Left ventricle myocardium inferior (tissue), 1 donor: ENCODE data around the gene TSPOAP1. TPM values are rescaled to one million over a fixed set of nuclear protein-coding genes. Genes with fewer than 3 reads are reported as not detected.
A peak's percentile ranks its signal among the peaks of the same experiment; 100 is the strongest.

Source experiments
- DNase-seq: peaks from one replicate; pipeline ENCODE4 v3.0.0-alpha.2; 2020
- H3K27ac ChIP-seq: fragments of 200-600 bp; replicated peaks from 2 replicates; pipeline ENCODE4 v1.8.0; 2021
- H3K27me3 ChIP-seq: fragments of 200-600 bp; 2 replicates; pipeline ENCODE4 v1.8.0; 2021; ENCODE audit warnings: low read depth
- H3K36me3 ChIP-seq: fragments of 200-600 bp; 2 replicates; pipeline ENCODE4 v1.8.0; 2021
- H3K4me1 ChIP-seq: fragments of 200-600 bp; 2 replicates; pipeline ENCODE4 v1.8.0; 2021
- H3K4me3 ChIP-seq: fragments of 200-600 bp; 2 replicates; pipeline ENCODE4 v1.8.0; 2021; ENCODE audit warnings: mild to moderate bottlenecking, moderate library complexity
- H3K9me3 ChIP-seq: fragments of 200-600 bp; replicated peaks from 2 replicates; pipeline ENCODE4 v1.8.0; 2021
- intact Hi-C: fragments of 100-400 bp; cut with micrococcal nuclease; formaldehyde crosslinking; loops from one replicate; pipeline ENCODE4 v1.11.0; 2022
- total RNA-seq: library from RNA; stranded (reverse); fragmentation: NEBNext Ultra II Directional; extraction: Animal tissue kit (Norgen Biotek cat#: 25700); gene quantifications from one replicate; pipeline ENCODE4 v1.2.1, GENCODE V29; 2021
- TF ChIP-seq, protein P1 (sequence below): fragments of 200-600 bp; IDR thresholded peaks from 2 replicates; pipeline ENCODE4 v1.8.0; 2021; ENCODE audit warnings: antibody characterized with exemption, mild to moderate bottlenecking, borderline replicate concordance
- donor health status: DM: no; HTN: yes; CAD: no; lungs with severe emphysema.

Gene TSPOAP1
- total RNA-seq, 1 donor from 2014 or later: 12.8 TPM

DNA sequence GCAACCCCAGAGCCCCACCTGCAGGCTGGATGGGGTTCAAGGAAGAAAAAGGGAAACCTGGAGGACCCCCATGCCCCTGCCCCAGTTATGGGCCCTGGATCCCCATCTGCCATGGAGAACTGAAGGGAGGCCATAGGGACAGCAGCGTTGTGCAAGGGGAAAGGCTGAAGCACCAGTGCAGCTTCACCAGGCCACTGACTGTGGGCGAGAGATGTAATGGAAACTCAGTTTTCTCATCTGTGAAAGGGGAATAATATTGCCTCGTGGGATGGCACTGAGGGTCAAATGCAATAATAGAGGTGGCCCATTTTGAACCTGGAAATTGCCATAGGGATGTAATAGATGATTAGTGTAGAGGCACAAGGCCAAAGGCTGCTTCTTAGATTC is 9.9 kb upstream of the TSPOAP1 start:
- no peaks in the 10 kb centered on the region for H3K36me3 ChIP-seq
- TF ChIP-seq, protein P1, sequence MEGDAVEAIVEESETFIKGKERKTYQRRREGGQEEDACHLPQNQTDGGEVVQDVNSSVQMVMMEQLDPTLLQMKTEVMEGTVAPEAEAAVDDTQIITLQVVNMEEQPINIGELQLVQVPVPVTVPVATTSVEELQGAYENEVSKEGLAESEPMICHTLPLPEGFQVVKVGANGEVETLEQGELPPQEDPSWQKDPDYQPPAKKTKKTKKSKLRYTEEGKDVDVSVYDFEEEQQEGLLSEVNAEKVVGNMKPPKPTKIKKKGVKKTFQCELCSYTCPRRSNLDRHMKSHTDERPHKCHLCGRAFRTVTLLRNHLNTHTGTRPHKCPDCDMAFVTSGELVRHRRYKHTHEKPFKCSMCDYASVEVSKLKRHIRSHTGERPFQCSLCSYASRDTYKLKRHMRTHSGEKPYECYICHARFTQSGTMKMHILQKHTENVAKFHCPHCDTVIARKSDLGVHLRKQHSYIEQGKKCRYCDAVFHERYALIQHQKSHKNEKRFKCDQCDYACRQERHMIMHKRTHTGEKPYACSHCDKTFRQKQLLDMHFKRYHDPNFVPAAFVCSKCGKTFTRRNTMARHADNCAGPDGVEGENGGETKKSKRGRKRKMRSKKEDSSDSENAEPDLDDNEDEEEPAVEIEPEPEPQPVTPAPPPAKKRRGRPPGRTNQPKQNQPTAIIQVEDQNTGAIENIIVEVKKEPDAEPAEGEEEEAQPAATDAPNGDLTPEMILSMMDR: no peak
- H3K9me3 ChIP-seq: no peaks in the 10 kb centered on the region
- H3K4me3 ChIP-seq: no peak overlapping the region
- peaks cover 20% of the 10 kb centered on the region for H3K27me3 ChIP-seq
- no peak for DNase-seq
- peak overlapping the region; percentile 67 for H3K27ac ChIP-seq
- intact Hi-C loops: no loop called here
- H3K4me1 ChIP-seq: peaks cover 16% of the 10 kb centered on the region

GRCh38 chr17:58337600-58338453 is 9.2 kb upstream of the TSPOAP1 start:
- TF ChIP-seq, protein P1: no peak
- peaks cover 16% of the 10 kb centered on the region for H3K4me1 ChIP-seq
- no peaks in the 10 kb centered on the region for H3K9me3 ChIP-seq
- peak; percentile 77 for DNase-seq
- H3K27ac ChIP-seq: peak overlapping the region; percentile 67
- peaks cover 26% of the 10 kb centered on the region for H3K27me3 ChIP-seq
- H3K4me3 ChIP-seq: peak overlapping the region; percentile 24
- intact Hi-C loops: no loop called here
- H3K36me3 ChIP-seq: no peaks in the 10 kb centered on the region

DNA sequence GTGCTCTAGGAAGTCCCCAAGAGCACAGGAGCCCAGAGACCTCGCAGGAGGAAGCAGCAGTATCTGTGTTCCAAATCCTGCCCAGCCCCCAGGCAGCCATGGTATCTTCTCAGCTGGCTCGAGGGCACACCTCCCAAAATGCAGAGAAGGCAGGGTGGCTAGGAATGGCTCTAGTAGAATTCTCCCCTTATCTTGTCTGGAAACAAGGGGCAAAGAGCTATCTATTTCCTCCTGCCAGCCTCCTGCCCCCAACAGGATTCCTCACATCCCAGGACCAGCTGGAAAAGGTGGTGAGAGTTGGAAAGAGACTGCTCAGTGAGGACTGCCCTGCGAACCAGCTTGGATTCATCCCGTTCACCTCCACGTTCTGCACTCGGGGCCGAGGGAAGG is 8.6 kb upstream of the TSPOAP1 start:
- intact Hi-C loops: no loop called here
- H3K4me1 ChIP-seq: peaks cover 16% of the 10 kb centered on the region
- peaks cover 32% of the 10 kb centered on the region for H3K27me3 ChIP-seq
- H3K4me3 ChIP-seq: peak overlapping the region; percentile 24
- peak overlapping the region; percentile 67 for H3K27ac ChIP-seq
- no peaks in the 10 kb centered on the region for H3K9me3 ChIP-seq
- no peak for DNase-seq
- no peaks in the 10 kb centered on the region for H3K36me3 ChIP-seq
- TF ChIP-seq, protein P1: no peak

DNA sequence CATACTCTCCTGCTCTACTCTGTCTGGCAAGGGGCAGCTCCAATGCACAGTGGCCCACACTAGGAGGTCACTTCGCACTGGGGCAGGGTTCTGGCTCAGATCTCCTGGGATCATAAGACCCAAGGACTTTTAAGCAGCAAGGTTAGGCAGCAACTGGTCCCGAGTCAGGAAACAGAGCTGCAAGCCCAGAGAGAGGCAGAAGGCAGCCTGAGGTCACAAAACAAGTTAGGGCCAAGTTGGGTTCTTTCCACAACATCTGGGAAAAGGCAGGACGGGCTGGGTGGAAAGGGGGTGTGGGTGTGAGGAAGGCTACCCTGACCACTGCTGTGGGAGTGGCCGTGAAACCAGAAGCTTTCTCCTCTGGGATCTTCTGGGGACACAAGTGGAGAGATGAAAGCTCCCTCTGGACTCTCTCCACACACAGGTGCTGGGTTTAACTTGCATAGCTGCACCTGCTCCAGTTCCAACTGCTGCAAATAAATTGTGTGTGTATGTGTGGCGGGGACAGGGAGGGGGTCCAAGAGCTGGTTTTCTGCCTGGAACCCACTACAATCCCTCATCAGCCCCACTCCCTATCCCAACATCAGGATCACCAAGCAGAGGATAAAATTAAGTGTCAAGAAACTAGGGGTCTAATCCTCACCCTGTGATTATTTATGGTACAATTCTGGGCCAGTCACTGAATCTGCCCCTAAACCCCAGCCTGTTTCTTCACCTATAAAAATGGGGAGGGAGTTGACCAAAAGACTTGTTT is 8.0 kb upstream of the TSPOAP1 start:
- TF ChIP-seq, protein P1: no peak
- peaks cover 16% of the 10 kb centered on the region for H3K4me1 ChIP-seq
- DNase-seq: no peak
- H3K27ac ChIP-seq: peak overlapping the region; percentile 67
- no peaks in the 10 kb centered on the region for H3K36me3 ChIP-seq
- peak overlapping the region; percentile 24 for H3K4me3 ChIP-seq
- H3K27me3 ChIP-seq: peaks cover 38% of the 10 kb centered on the region
- intact Hi-C loops: no loop called here
- no peaks in the 10 kb centered on the region for H3K9me3 ChIP-seq

GRCh38 chr17:58335779-58336455 is 7.3 kb upstream of the TSPOAP1 start:
- no peak for DNase-seq
- H3K27me3 ChIP-seq: peaks cover 43% of the 10 kb centered on the region
- H3K4me1 ChIP-seq: peaks cover 16% of the 10 kb centered on the region
- H3K4me3 ChIP-seq: no peak overlapping the region
- intact Hi-C loops: no loop called here
- TF ChIP-seq, protein P1: no peak
- no peaks in the 10 kb centered on the region for H3K9me3 ChIP-seq
- peak overlapping the region; percentile 67 for H3K27ac ChIP-seq
- H3K36me3 ChIP-seq: no peaks in the 10 kb centered on the region
